H1 (cell line): ENCODE data around the gene ANKRD65. TPM values are rescaled to one million over a fixed set of nuclear protein-coding genes. Genes with fewer than 3 reads are reported as not detected.
A peak's percentile ranks its signal among the peaks of the same experiment; 100 is the strongest.

ENCODE experiments used
- CTCF ChIA-PET: fragments of 300-600 bp; sonication (Branson Sonifier 250); formaldehyde crosslinking; loops from one replicate; lab custom pipeline; 2021; ENCODE audit not compliant: partially characterized antibody; lab: Charles Lee
- POLR2A ChIA-PET: fragments of 300-600 bp; sonication (Branson Sonifier 250); formaldehyde crosslinking; loops from one replicate; lab custom pipeline; 2021; ENCODE audit warnings: inconsistent platforms; ENCODE audit not compliant: partially characterized antibody; lab: Charles Lee
- DNase-seq, 2 experiments: peaks; one replicate each; pipeline versions ENCODE4 v3.0.0 to v3.0.0-alpha.2; 2010 to 2022; ENCODE audit warnings: low spot score in 2 of 2, low read depth in 1 of 2, mixed read lengths in 1 of 2
- FAIRE-seq: peaks from 2 replicates; lab custom pipeline; 2011; peaks lifted over from hg19 to GRCh38; lab: Jason Lieb, UNC
- H2AFZ ChIP-seq: 2 replicates; pipeline ENCODE4 v1.8.1; 2012; ENCODE audit warnings: low read length, inconsistent platforms
- H2AK5ac ChIP-seq: 2 replicates; pipeline ENCODE4 v1.6.1; 2013; ENCODE audit warnings: low read depth, low read length
- H2BK120ac ChIP-seq: replicated peaks from 2 replicates; pipeline ENCODE3; 2013; ENCODE audit warnings: low read depth, low read length, inconsistent platforms
- H2BK12ac ChIP-seq: 2 replicates; pipeline ENCODE4 v1.6.1; 2013; ENCODE audit warnings: low read depth, low read length
- H2BK15ac ChIP-seq: 2 replicates; pipeline ENCODE4 v1.6.1; 2013; ENCODE audit warnings: low read length
- H2BK20ac ChIP-seq: 2 replicates; pipeline ENCODE4 v1.6.1; 2013; ENCODE audit warnings: low read length
- H2BK5ac ChIP-seq: 2 replicates; pipeline ENCODE4 v1.6.1; 2013; ENCODE audit warnings: low read depth, low read length
- H3K14ac ChIP-seq: 2 replicates; pipeline ENCODE4 v1.6.1; 2013; ENCODE audit warnings: inconsistent platforms; ENCODE audit not compliant: insufficient read length
- H3K18ac ChIP-seq: 2 replicates; pipeline ENCODE4 v1.6.1; 2013; ENCODE audit warnings: low read length; ENCODE audit errors: extremely low read depth
- H3K23ac ChIP-seq: 2 replicates; pipeline ENCODE4 v1.6.1; 2013; ENCODE audit warnings: inconsistent platforms; ENCODE audit not compliant: insufficient read length
- H3K23me2 ChIP-seq: 2 replicates; pipeline ENCODE4 v1.6.1; 2013; ENCODE audit warnings: low read depth, low read length
- H3K27ac ChIP-seq: 2 replicates; pipeline ENCODE4 v1.6.1; 2011; ENCODE audit warnings: low read depth, low read length, inconsistent platforms
- H3K27me3 ChIP-seq, 4 experiments: replicated peaks in 1 of 4; 1 replicate in 1 of 4; 2 replicates in 3 of 4; pipeline versions ENCODE4 v1.6.1 to v1.8.1; 2011 to 2013; ENCODE audit warnings: low read length in 3 of 4, mild to moderate bottlenecking in 3 of 4, inconsistent platforms in 2 of 4, mixed read lengths in 2 of 4, moderate library complexity in 1 of 4; ENCODE audit not compliant: control insufficient read depth in 3 of 4, insufficient read depth in 3 of 4; ENCODE audit errors: extremely low read depth in 1 of 4
- H3K36me3 ChIP-seq, 4 experiments: 2 replicates each; pipeline versions ENCODE4 v1.6.1 to v1.8.1; 2011 to 2013; ENCODE audit warnings: mild to moderate bottlenecking in 4 of 4, low read length in 3 of 4, moderate library complexity in 2 of 4, control low read depth in 1 of 4, inconsistent platforms in 1 of 4; ENCODE audit not compliant: insufficient read depth in 4 of 4, control insufficient read depth in 2 of 4
- H3K4ac ChIP-seq: replicated peaks from 2 replicates; pipeline ENCODE3; 2013; ENCODE audit warnings: low read length, low read depth, mixed read lengths, inconsistent platforms; ENCODE audit not compliant: insufficient read length
- H3K4me1 ChIP-seq, 4 experiments: replicated peaks in 1 of 4; 1 replicate in 1 of 4; 2 replicates in 3 of 4; pipeline versions ENCODE4 v1.6.1 to v1.8.1; 2011 to 2013; ENCODE audit warnings: low read length in 3 of 4, inconsistent platforms in 2 of 4, mixed read lengths in 1 of 4; ENCODE audit not compliant: insufficient read depth in 4 of 4, control insufficient read depth in 3 of 4
- H3K4me2 ChIP-seq, 2 experiments: 2 replicates each; pipeline versions ENCODE4 v1.6.1 to v1.8.1; 2011 to 2013; ENCODE audit warnings: low read depth in 2 of 2, low read length in 2 of 2, control low read depth in 1 of 2, inconsistent platforms in 1 of 2, mild to moderate bottlenecking in 1 of 2; ENCODE audit not compliant: insufficient read depth in 1 of 2
- H3K4me3 ChIP-seq, 4 experiments: fragments of 200-600, 300-600 bp in 1 of 4; sonication (generic), shearing (Covaris generic), sonication (Bioruptor Twin) in 1 of 4; 2 replicates each; pipeline versions ENCODE4 v1.5.1 to v1.8.1; 2011 to 2016; ENCODE audit warnings: low read length in 4 of 4, low read depth in 3 of 4, control low read depth in 2 of 4, inconsistent platforms in 2 of 4, mild to moderate bottlenecking in 2 of 4, mixed read lengths in 1 of 4, moderate library complexity in 1 of 4; ENCODE audit not compliant: insufficient read depth in 2 of 4; ENCODE audit errors: extremely low read depth in 1 of 4
- H3K56ac ChIP-seq: replicated peaks from 2 replicates; pipeline ENCODE3; 2013; ENCODE audit warnings: low read depth, mild to moderate bottlenecking, mixed read lengths, low read length, inconsistent platforms; ENCODE audit not compliant: insufficient read length
- H3K79me1 ChIP-seq: 2 replicates; pipeline ENCODE4 v1.6.1; 2013; ENCODE audit warnings: low read depth, low read length, control low read depth
- H3K79me2 ChIP-seq, 2 experiments: 2 replicates each; pipeline versions ENCODE4 v1.6.1 to v1.8.1; 2012 to 2013; ENCODE audit warnings: low read length in 2 of 2, mild to moderate bottlenecking in 2 of 2, inconsistent platforms in 1 of 2; ENCODE audit not compliant: insufficient read depth in 2 of 2, control insufficient read depth in 1 of 2
- H3K9ac ChIP-seq, 4 experiments: replicated peaks in 1 of 4; 1 replicate in 1 of 4; 2 replicates in 3 of 4; pipeline versions ENCODE4 v1.6.1 to v1.8.1; 2011 to 2013; ENCODE audit warnings: low read depth in 3 of 4, low read length in 3 of 4, control low read depth in 2 of 4, mild to moderate bottlenecking in 2 of 4, moderate library complexity in 2 of 4, inconsistent platforms in 1 of 4; ENCODE audit errors: extremely low read depth in 1 of 4
- H3K9me3 ChIP-seq, 2 experiments: 2 replicates each; pipeline versions ENCODE4 v1.6.1 to v1.8.1; 2012 to 2013; ENCODE audit warnings: mild to moderate bottlenecking in 2 of 2, moderate library complexity in 2 of 2, control low read depth in 1 of 2, inconsistent platforms in 1 of 2, low read depth in 1 of 2, low read length in 1 of 2, mixed read lengths in 1 of 2; ENCODE audit not compliant: insufficient read depth in 2 of 2
- H4K20me1 ChIP-seq, 2 experiments: replicated peaks in 1 of 2; 2 replicates each; pipeline versions ENCODE3 to v1.8.1; 2011 to 2013; ENCODE audit warnings: inconsistent platforms in 2 of 2, low read length in 2 of 2, mild to moderate bottlenecking in 1 of 2; ENCODE audit not compliant: insufficient read depth in 2 of 2, control insufficient read depth in 1 of 2
- H4K5ac ChIP-seq: 2 replicates; pipeline ENCODE4 v1.6.1; 2013; ENCODE audit warnings: low read length, low read depth, mixed read lengths, inconsistent platforms; ENCODE audit not compliant: insufficient read length
- H4K8ac ChIP-seq: 2 replicates; pipeline ENCODE4 v1.8.0; 2013; ENCODE audit warnings: mild to moderate bottlenecking, moderate library complexity, low read length, inconsistent platforms; ENCODE audit not compliant: insufficient read depth; ENCODE audit errors: extremely low read depth
- H4K91ac ChIP-seq: replicated peaks from 2 replicates; pipeline ENCODE3; 2013; ENCODE audit warnings: low read length, mixed read lengths, inconsistent platforms; ENCODE audit not compliant: insufficient read length
- CBX5 ChIP-seq: fragments of 300-800, 300-1000 bp; sonication (generic); IDR thresholded peaks from 2 replicates; pipeline ENCODE4 v1.7.1; 2016; ENCODE audit warnings: antibody characterized with exemption, low read length, low read depth
- CBX8 ChIP-seq: fragments of 300-800, 300-1000 bp; sonication (generic); IDR thresholded peaks from 2 replicates; pipeline ENCODE4 v1.7.1; 2016; ENCODE audit warnings: low read depth, low read length, borderline replicate concordance
- CHD2 ChIP-seq: IDR thresholded peaks from 2 replicates; pipeline ENCODE4 v1.6.1; 2012; ENCODE audit warnings: low read length, improper control_type of control experiment
- EZH2 ChIP-seq: fragments of 200-600 bp; sonication (generic); IDR thresholded peaks from 2 replicates; pipeline ENCODE4 v1.7.1; 2012; ENCODE audit warnings: low read depth, mild to moderate bottlenecking, moderate library complexity, low read length, inconsistent platforms; ENCODE audit not compliant: severe bottlenecking
- HDAC2 ChIP-seq, 2 experiments: fragments of 300-600 bp in 1 of 2; sonication (generic) in 1 of 2; IDR thresholded peaks; 2 replicates each; pipeline ENCODE4 v1.6.1; 2011 to 2012; ENCODE audit warnings: low read depth in 2 of 2, low read length in 2 of 2, mild to moderate bottlenecking in 2 of 2, moderate library complexity in 2 of 2, borderline replicate concordance in 1 of 2, inconsistent platforms in 1 of 2
- PHF8 ChIP-seq: fragments of 200-600 bp; sonication (generic); conservative IDR thresholded peaks from 2 replicates; pipeline ENCODE4 v1.7.1; 2012; ENCODE audit warnings: low read depth, mild to moderate bottlenecking, inconsistent platforms, low read length, moderate library complexity
- SAP30 ChIP-seq: fragments of 300-600 bp; sonication (generic); IDR thresholded peaks from 2 replicates; pipeline ENCODE4 v1.7.1; 2012; ENCODE audit warnings: low read length, moderate library complexity, mild to moderate bottlenecking, inconsistent platforms; ENCODE audit not compliant: insufficient read depth, insufficient replicate concordance
- WGBS, 2 experiments: shearing (Covaris generic) in 1 of 2; methylation state at CpG; one replicate each; pipeline versions ENCODE4 v1.1.6 to v1.1.7; 2013 to 2015; ENCODE audit warnings: low lambda C conversion rate in 2 of 2, mixed read lengths in 2 of 2, inconsistent platforms in 1 of 2, low coverage in 1 of 2, missing lambda C conversion rate in 1 of 2; ENCODE audit not compliant: insufficient replicate concordance in 2 of 2, insufficient coverage in 1 of 2, insufficient read length in 1 of 2; ENCODE audit errors: extremely low coverage in 1 of 2, missing lambda C conversion rate in 1 of 2; 5-methylcytosine and 5-hydroxymethylcytosine counted together
- polyA plus RNA-seq, 7 experiments: library from polyadenylated mRNA; depleted of rRNA in 3 of 7; stranded (reverse) in 5 of 7; unstranded in 2 of 7; fragments of >200 nt in 5 of 7; fragments of 200-250 nt in 2 of 7; gene quantifications; 1 replicate in 5 of 7; 2 replicates in 1 of 7; 4 replicates in 1 of 7; pipeline versions ENCODE4 v1.2.1 to v1.2.3, GENCODE V29; 2011 to 2013; ENCODE audit warnings: missing spikeins in 2 of 7, mixed read lengths in 2 of 7
- total RNA-seq: library from RNA; stranded (reverse); fragmentation: NEBNext Ultra II Directional; extraction: Animal tissue kit (Norgen Biotek cat#: 25700); gene quantifications from 2 replicates; pipeline ENCODE4 v1.2.1, GENCODE V29; 2021

ANKRD65 gene
- total and polyA plus RNA-seq, 2 of the 8 experiments (the other 6 are each of a cell fraction or from before 2014, with no cell fraction given) = 1.8 to 2.0 TPM

DNA sequence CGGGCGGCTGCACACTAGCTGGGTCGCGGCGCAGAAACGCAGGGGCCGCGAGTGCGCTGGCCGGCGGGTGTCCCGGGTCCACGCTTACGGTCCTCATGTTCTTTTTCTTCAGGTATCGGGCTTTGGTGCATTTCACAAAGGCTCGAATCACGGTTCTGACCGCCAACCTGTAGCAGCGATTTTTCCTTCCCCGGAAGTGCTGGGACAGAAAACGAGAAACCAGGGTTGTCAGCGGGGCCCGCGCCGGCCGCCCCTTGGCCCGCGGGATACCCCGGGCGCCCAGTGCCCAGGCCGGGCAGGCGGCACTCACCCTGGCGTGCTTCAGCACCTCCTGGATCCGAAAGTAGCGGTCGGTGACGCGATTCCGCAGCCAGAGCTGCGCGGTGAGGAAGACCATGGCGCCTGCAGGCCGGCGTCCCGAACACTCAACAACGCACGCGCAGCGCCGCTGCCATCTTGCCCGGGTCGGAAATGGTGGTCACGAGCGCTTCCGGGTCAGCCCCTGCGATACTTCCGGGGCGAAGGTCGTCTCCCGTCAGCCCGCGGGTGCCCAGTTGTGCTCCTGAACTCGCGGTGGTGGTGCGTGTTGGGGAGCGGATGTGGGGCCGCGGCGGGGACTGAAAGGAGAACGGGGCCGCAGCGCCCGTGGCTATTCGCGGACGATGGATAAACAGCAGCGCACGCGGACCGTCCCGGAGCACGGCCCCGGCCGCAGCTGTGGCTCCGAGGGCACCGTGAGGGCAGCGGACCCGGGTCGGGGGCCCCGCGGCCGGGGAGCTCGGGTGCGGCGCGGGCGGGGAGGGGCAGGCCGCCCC is 14.0 kb downstream of the ANKRD65 start, which contains the start of gene MRPL20:
TSS of gene MRPL20 (minus strand) at position 473 of the 815 bp plus-strand sequence. CDS start at position 397, 76 bp downstream.
- Histone ChIP-seq H3K4me2 (peak within 1 kb of the TSS; percentile 75 to 86), H2AFZ (no peak within 1 kb of the TSS), H3K23ac (no peak within 1 kb of the TSS), H3K23me2 (peaks cover 5% of the 10 kb centered on the region; the same call in 1 of the 2 replicates), H2BK15ac (no peak within 1 kb of the TSS), H2BK20ac (no peak within 1 kb of the TSS), H4K20me1 (peaks cover 2 to 10% of the 10 kb centered on the region in 2 experiments), H3K4me1 (peaks cover 8 to 18% (median 14%) of the 10 kb centered on the region in 4 experiments), H3K27ac (peak within 1 kb of the TSS; percentile 94), H2BK5ac (peak within 1 kb of the TSS; percentile 88), H3K79me2 (peaks cover 14 to 36% of the 10 kb centered on the region in 2 experiments), H2BK120ac (no peak within 1 kb of the TSS), H4K8ac (peak within 1 kb of the TSS; percentile 99), H3K4me3 (peak within 1 kb of the TSS; percentile 91 to 99 (median 93)), H3K9ac (peak within 1 kb of the TSS; percentile 90 to 96 (median 92)), H2BK12ac (peak within 1 kb of the TSS; percentile 39; the same call in 1 of the 2 replicates), H4K91ac (peak within 1 kb of the TSS; percentile 98), H3K9me3 (peaks cover under 1 to 5% of the 10 kb centered on the region in 2 experiments; a peak in 1 of 4 replicates), H3K27me3 (no peaks in the 10 kb centered on the region), H3K4ac (peak within 1 kb of the TSS; percentile 96), H3K56ac (peak within 1 kb of the TSS; percentile 92), H3K79me1 (peaks cover 7% of the 10 kb centered on the region), H3K14ac (no peak within 1 kb of the TSS), H3K36me3 (peaks cover 13 to 50% (median 22%) of the 10 kb centered on the region in 4 experiments), H2AK5ac (0 out of 2 replicates have a peak within 1 kb of the TSS, but pooled peaks have one; percentile 24), H3K18ac (peak within 1 kb of the TSS; percentile 96), H4K5ac (peak within 1 kb of the TSS; percentile 93)
- no peak for FAIRE-seq
- CTCF ChIA-PET = interaction anchor here (1.0 to 2.9 kb wide), 11 partner anchors 8 to 98 kb away, joined by 3 to 17 read pairs (median 5); partner anchors contain the start of gene CCNL2
- WGBS, 2 experiments = 1% methylated on average over 63 of the region's 98 CpGs; no CpG with 5 or more reads in 1 of the 2 experiments
- POLR2A ChIA-PET = interaction anchor here (0.6 to 27.7 kb wide), 20 partner anchors 9 to 163 kb away, joined by 3 to 719 read pairs (median 3); partner anchors contain the start of genes ANKRD65, AURKAIP1, C1QTNF12 and CCNL2
- DNase-seq = peak; percentile 61 to 93
- TF ChIP-seq CBX5 = no peak
- TF ChIP-seq CHD2 = peak; percentile 90
- TF ChIP-seq PHF8 = peak; percentile 88
- no peak for TF ChIP-seq CBX8
- no peak for TF ChIP-seq SAP30
- TF ChIP-seq HDAC2 (IDR thresholded peaks at IDR 0.05; ENCODE audit: borderline replicate concordance in 1 of 2, low read depth in 2 of 2, low read length in 2 of 2) = peak in 1 of 2 experiments; percentile 86; a peak in 2 of 4 replicates
- TF ChIP-seq EZH2 = no peak
